Measurements from ENCODE around the gene SPOCK1.

- TF ChIP-seq MAX (IDR thresholded peaks at IDR 0.05): no peak
- TF ChIP-seq BHLHE40 (IDR thresholded peaks at IDR 0.05; ENCODE audit: low read depth, low read length): no peak
- TF ChIP-seq CTCF (IDR thresholded peaks at IDR 0.05): no peak
- TF ChIP-seq POLR2A (IDR thresholded peaks at IDR 0.05; ENCODE audit: low read length): no peak
- no peak for TF ChIP-seq MYC (IDR thresholded peaks at IDR 0.05; ENCODE audit: borderline replicate concordance, low read length)
- no peak for TF ChIP-seq HOXA7 (CRISPR knock-in tag; IDR thresholded peaks at IDR 0.05)
- no peak for TF ChIP-seq SMC3 (IDR thresholded peaks at IDR 0.05)
- TF ChIP-seq MAZ (IDR thresholded peaks at IDR 0.05; ENCODE audit: borderline replicate concordance, low read depth, low read length): no peak
- TF ChIP-seq JUN (IDR thresholded peaks at IDR 0.05): no peak
- no peak for TF ChIP-seq MAFK (IDR thresholded peaks at IDR 0.05; ENCODE audit: partially characterized antibody)
- no peak for TF ChIP-seq RNF2 (IDR thresholded peaks at IDR 0.05; ENCODE audit: borderline replicate concordance, low read depth)
- no peak for TF ChIP-seq RAD21 (conservative IDR thresholded peaks at IDR 0.05 in 1 of 2, IDR thresholded peaks at IDR 0.05 in 1 of 2)
- TF ChIP-seq REST (IDR thresholded peaks at IDR 0.05): no peak
Observed at GRCh38 chr5:137414112-137414755, 84.9 kb downstream of the SPOCK1 start.
